BLaER1 (cell line): ENCODE results near the gene MKX.

Experiments
- H3K27ac ChIP-seq: shearing (Covaris generic); formaldehyde crosslinking; 2 replicates; pipeline ENCODE4 v1.8.1; 2022
- H3K27me3 ChIP-seq: shearing (Covaris generic); formaldehyde crosslinking; 2 replicates; pipeline ENCODE4 v1.8.1; 2022
- H3K36me3 ChIP-seq: shearing (Covaris generic); formaldehyde crosslinking; 2 replicates; pipeline ENCODE4 v1.8.1; 2022
- H3K4me1 ChIP-seq: shearing (Covaris generic); formaldehyde crosslinking; 2 replicates; pipeline ENCODE4 v1.8.1; 2022
- H3K4me2 ChIP-seq: shearing (Covaris generic); formaldehyde crosslinking; 2 replicates; pipeline ENCODE4 v1.8.1; 2022
- H3K4me3 ChIP-seq: shearing (Covaris generic); formaldehyde crosslinking; 2 replicates; pipeline ENCODE4 v1.8.1; 2022
- H3K9ac ChIP-seq: shearing (Covaris generic); formaldehyde crosslinking; 2 replicates; pipeline ENCODE4 v1.8.1; 2022
- H3K9me3 ChIP-seq: shearing (Covaris generic); formaldehyde crosslinking; 2 replicates; pipeline ENCODE4 v1.8.1; 2022
- H4K20me1 ChIP-seq: shearing (Covaris generic); formaldehyde crosslinking; 2 replicates; pipeline ENCODE4 v1.8.1; 2022
- Cebpa-rat ChIP-seq: shearing (Covaris generic); IDR thresholded peaks from 2 replicates; pipeline ENCODE4 v1.8.1; 2022

MKX gene

DNA sequence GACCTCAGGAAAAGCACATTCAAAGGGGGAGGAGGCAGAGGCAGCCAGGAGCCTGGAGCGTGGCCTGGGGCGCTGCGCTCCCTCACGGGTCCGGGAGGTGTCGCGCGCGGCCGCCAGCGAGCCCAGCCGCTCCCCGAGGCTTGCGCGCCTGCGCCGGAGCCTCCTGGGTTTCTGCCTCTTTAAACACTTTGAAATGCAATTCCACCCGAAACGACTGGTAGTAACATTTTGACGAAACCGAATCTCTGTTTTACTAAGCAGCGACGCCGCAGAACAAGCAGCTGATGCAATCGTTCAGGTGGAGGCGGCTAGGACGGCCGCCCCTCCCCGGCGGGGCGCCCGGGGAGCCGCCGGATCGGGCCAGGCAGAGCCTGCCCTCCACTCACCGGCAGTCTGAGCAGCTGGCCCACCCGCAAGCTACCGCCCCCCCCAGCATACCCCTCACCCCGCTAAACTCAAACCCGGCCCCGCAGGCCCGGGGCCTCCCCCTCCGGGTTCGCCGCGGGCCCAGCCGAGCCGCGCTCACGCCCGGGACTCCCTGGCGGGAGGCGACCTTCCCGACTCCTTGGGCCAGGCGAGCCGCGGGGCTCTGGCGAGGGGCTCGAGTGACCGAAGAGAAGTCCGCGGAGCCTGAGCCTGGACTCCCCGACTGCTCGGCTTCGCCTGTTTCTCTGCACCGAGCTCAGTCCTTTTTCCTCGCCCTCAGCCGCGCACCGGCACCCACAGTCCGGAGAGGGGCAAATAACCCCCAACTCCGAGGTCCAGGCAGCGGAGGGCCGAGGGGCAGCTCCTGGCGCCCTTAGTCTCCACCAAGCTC is 3.2 kb downstream of the MKX start:
- Histone ChIP-seq H3K4me1 (peaks cover 60% of the 10 kb centered on the region), H3K9me3 (peaks cover 14% of the 10 kb centered on the region), H3K4me3 (peak overlapping the region; percentile 77), H3K9ac (peak overlapping the region; percentile 77), H3K27me3 (peaks cover 52% of the 10 kb centered on the region), H3K36me3 (no peaks in the 10 kb centered on the region), H4K20me1 (peaks cover 44% of the 10 kb centered on the region), H3K27ac (peak overlapping the region; percentile 68), H3K4me2 (peak overlapping the region; percentile 100)
- TF ChIP-seq Cebpa-rat = no peak

GRCh38 chr10:27741173-27742091 is 4.2 kb downstream of the MKX start:
- H3K27ac ChIP-seq = no peak overlapping the region
- peak overlapping the region; percentile 100 for H3K4me2 ChIP-seq
- peaks cover 58% of the 10 kb centered on the region for H3K4me1 ChIP-seq
- H4K20me1 ChIP-seq = peaks cover 39% of the 10 kb centered on the region
- no peak overlapping the region for H3K9ac ChIP-seq
- H3K27me3 ChIP-seq = peaks cover 42% of the 10 kb centered on the region
- no peak for TF ChIP-seq Cebpa-rat
- H3K9me3 ChIP-seq = peaks cover 6% of the 10 kb centered on the region; the same call in 1 of the 2 replicates
- peak overlapping the region; percentile 77 for H3K4me3 ChIP-seq
- no peaks in the 10 kb centered on the region for H3K36me3 ChIP-seq

DNA sequence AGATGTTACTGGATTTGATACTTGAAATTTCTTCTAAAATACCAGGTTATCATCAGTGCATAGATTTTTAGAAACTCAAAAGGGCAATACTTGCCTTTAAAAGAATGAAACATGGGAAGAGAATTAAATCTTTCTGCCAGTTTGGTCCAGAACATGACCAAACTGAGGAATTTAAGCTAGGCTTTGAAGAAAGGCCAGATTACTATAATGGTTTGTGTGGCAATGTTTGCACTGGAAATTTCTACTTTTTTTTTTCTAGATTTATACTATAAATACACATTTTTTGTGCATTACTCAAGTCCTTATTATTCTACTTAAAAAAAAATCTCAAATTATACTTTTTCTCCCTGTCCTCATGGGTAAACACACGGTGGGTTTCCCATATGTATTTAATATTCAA is 9.2 kb downstream of the MKX start:
- Histone ChIP-seq H3K4me2 (no peak overlapping the region), H3K27me3 (no peaks in the 10 kb centered on the region), H3K4me1 (peaks cover 13% of the 10 kb centered on the region; the same call in 1 of the 2 replicates), H3K9ac (no peak overlapping the region), H3K27ac (no peak overlapping the region), H3K36me3 (no peaks in the 10 kb centered on the region), H4K20me1 (no peaks in the 10 kb centered on the region), H3K4me3 (no peak overlapping the region), H3K9me3 (no peaks in the 10 kb centered on the region)
- TF ChIP-seq Cebpa-rat = no peak

DNA sequence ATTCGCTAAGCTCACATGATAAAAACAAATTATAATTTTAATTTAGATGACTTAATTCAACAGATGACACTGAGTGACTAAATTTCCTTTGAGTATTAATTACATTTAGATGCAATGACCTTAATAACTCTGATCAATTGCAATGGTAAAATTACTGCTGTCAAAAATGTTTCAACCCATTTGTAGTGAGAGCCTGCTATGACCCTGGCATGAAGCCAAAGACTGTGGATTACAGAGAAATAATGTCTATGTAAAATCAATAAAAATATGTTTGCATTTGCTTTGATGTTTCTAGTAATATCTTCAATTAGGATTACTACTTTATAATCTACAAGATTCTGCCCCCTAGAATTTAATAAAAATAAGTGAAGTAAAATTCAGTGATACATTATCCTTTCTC is 15.6 kb downstream of the MKX start:
- Histone ChIP-seq H3K27ac (no peak overlapping the region), H3K27me3 (no peaks in the 10 kb centered on the region)

DNA sequence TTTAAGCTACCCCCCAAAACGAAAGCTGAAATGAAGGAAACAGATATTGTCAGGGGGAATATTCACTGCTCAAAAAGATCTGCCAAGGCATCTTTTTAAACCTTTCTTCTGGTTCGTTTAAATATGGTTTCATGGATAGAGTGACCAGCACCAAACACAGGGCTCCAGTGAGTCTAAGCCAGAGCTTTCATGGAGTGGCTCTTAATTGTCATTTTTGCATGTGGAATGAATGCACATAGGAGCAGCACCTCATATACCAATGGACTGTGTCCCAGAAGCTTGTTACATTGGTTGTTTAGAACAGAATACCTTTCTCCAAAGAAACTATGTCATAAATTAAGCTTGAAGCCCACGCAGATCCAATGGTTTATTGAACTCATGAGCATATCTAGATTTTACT is 17.3 kb downstream of the MKX start:
- Histone ChIP-seq H3K27me3 (no peaks in the 10 kb centered on the region), H3K27ac (no peak overlapping the region), H4K20me1 (no peaks in the 10 kb centered on the region), H3K4me1 (peaks cover 42% of the 10 kb centered on the region), H3K36me3 (no peaks in the 10 kb centered on the region), H3K4me2 (no peak overlapping the region), H3K9ac (no peak overlapping the region), H3K9me3 (0 out of 2 replicates have a peak, but pooled peaks cover 14% of the 10 kb centered on the region), H3K4me3 (no peak overlapping the region)
- TF ChIP-seq Cebpa-rat = no peak

More for the DNA sequence above, 15.6 kb downstream of the MKX start:
- H3K4me3 ChIP-seq = no peak overlapping the region
- TF ChIP-seq Cebpa-rat = no peak
- peaks cover 25% of the 10 kb centered on the region for H3K4me1 ChIP-seq
- H4K20me1 ChIP-seq = no peaks in the 10 kb centered on the region
- H3K9me3 ChIP-seq = 0 out of 2 replicates have a peak, but pooled peaks cover 14% of the 10 kb centered on the region
- H3K9ac ChIP-seq = no peak overlapping the region
- H3K36me3 ChIP-seq = no peaks in the 10 kb centered on the region
- H3K4me2 ChIP-seq = no peak overlapping the region

DNA sequence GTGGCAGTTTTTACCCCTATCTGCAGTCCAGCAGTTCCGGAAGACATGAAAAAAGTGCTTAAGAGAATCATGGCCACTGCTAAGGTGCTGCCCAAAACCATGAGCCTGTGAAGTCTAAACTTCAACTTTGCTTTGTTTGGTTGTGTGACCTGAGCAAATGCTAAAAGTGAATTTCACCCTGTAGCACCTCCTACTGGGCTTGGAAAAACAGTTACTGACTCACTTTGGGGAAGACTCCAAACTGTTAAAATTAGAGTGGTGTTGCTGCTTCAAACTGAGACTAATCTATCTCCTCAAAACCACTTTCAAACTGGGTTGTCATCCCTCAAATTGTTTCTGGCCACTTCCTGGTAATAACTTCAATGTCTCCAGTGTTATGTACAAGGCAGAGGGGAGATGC is 21.3 kb downstream of the MKX start:
- Histone ChIP-seq H3K27me3 (no peaks in the 10 kb centered on the region), H3K9ac (peak overlapping the region; percentile 75; the same call in 1 of the 2 replicates), H3K4me2 (peak overlapping the region; percentile 83), H3K4me3 (no peak overlapping the region), H3K4me1 (peaks cover 78% of the 10 kb centered on the region), H3K9me3 (0 out of 2 replicates have a peak, but pooled peaks cover 2% of the 10 kb centered on the region), H3K36me3 (no peaks in the 10 kb centered on the region), H4K20me1 (no peaks in the 10 kb centered on the region), H3K27ac (peak overlapping the region; percentile 79)
- TF ChIP-seq Cebpa-rat = no peak

DNA sequence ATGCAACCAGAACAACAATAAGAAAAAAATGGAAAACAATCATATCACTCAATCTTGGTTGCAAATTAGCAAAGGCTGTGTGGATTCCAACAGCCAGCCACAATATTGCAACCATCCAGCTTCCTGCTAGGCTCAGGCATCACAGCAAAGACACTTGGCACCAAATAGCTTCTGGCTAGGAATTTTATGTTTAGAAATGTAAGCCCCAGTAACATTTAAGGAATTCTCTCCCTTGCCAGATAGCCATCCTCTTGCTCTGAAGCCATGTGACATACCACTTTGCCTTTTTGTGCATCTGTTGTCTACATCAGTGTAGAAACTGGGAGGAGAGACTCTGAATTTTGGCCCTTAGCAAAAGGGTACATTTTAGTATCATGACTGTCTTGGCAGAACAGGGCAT is 22.2 kb downstream of the MKX start:
- H3K36me3 ChIP-seq = no peaks in the 10 kb centered on the region
- H3K27ac ChIP-seq = peak overlapping the region; percentile 79
- H3K27me3 ChIP-seq = no peaks in the 10 kb centered on the region
- no peak overlapping the region for H3K4me3 ChIP-seq
- H3K4me1 ChIP-seq = peaks cover 87% of the 10 kb centered on the region
- H3K4me2 ChIP-seq = peak overlapping the region; percentile 83
- H3K9ac ChIP-seq = no peak overlapping the region
- no peaks in the 10 kb centered on the region for H4K20me1 ChIP-seq
- TF ChIP-seq Cebpa-rat = no peak
- H3K9me3 ChIP-seq = no peaks in the 10 kb centered on the region

DNA sequence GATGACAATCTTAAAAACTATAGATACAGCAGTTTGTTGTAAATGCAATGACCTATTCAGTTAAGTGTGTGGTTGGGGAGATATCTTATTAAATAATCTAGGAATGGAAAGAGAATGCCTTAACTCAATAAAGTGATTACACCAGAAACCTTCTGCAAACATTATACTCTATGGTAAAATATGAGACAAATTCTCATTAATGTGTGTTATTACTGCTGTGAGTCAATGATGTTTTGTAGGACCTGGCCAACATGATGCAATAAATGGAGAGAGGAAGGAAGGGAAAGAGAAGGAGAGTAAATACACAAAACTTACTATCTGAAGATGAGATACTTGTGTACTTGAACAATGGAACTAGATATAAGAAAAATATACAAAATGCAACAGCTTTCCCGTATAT is 25.1 kb downstream of the MKX start:
- Histone ChIP-seq H3K9me3 (no peaks in the 10 kb centered on the region), H3K27me3 (no peaks in the 10 kb centered on the region), H3K9ac (no peak overlapping the region), H3K36me3 (no peaks in the 10 kb centered on the region), H3K4me1 (peaks cover 95% of the 10 kb centered on the region), H3K27ac (no peak overlapping the region; the same call in 1 of the 2 replicates), H4K20me1 (no peaks in the 10 kb centered on the region), H3K4me3 (no peak overlapping the region), H3K4me2 (no peak overlapping the region)
- no peak for TF ChIP-seq Cebpa-rat

DNA sequence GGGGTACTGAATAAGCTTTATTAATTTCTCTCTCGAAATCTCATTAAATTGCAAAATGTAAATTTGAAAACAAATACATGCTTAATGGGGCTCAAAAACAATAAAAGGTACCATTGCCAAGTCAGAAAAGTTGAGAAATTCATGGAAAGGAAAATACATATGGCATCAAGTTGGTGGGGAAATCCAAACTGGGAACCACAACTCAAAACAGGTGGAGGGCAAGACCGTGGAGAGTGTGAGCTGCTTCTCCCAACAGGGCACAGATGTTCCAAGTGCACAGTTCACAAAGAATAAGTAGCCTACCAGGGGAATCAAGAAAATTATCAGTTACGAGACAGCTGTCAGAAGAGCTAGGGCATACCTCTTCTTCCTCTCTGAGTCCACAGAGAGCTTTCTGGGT is 26.6 kb downstream of the MKX start:
- Histone ChIP-seq H3K4me3 (no peak overlapping the region), H3K4me1 (peaks cover 95% of the 10 kb centered on the region), H3K36me3 (no peaks in the 10 kb centered on the region), H3K4me2 (peak overlapping the region; percentile 71), H3K27ac (peak overlapping the region; percentile 80), H3K27me3 (no peaks in the 10 kb centered on the region), H3K9me3 (no peaks in the 10 kb centered on the region), H3K9ac (peak overlapping the region; percentile 5; the same call in 1 of the 2 replicates), H4K20me1 (no peaks in the 10 kb centered on the region)
- TF ChIP-seq Cebpa-rat = no peak
